G401 (cell line): ENCODE measurements around the gene RIMKLB. TPM values are rescaled to one million over a fixed set of nuclear protein-coding genes. Genes with fewer than 3 reads are reported as not detected.
"Not testable (repeated sequence)": the region's sequence is repeated elsewhere in the genome, so short reads cannot be mapped to it uniquely, and the experiment has no call there.

Source experiments
- DNase-seq: peaks from one replicate; pipeline ENCODE4 v3.0.0-alpha.2; 2015; ENCODE audit warnings: low spot score
- in situ Hi-C: cut with HindIII; loops from 2 replicates; pipeline ENCODE4 v1.10.0; 2016; ENCODE audit warnings: low sequenced_read_pairs, mixed read lengths
- total RNA-seq: library from RNA; depleted of rRNA; stranded (reverse); fragments of >200 nt; shearing (Covaris generic); gene quantifications from 2 replicates; pipeline ENCODE4 v1.2.3, GENCODE V29; 2014

The RIMKLB gene
- total RNA-seq, 1 experiment from 2014 or later = 0.14 TPM

GRCh38 chr12:8687846-8688601 is 9.8 kb upstream of the RIMKLB start:
- peak; percentile 92 for DNase-seq
- in situ Hi-C loops = no loop called here

GRCh38 chr12:8689681-8690080 is 8.1 kb upstream of the RIMKLB start:
- in situ Hi-C loops = no loop called here
- DNase-seq = peak; percentile 48

- in situ Hi-C loops = no loop called here
- DNase-seq = peak; percentile 88
These were observed 5.2 kb upstream of the RIMKLB start for GRCh38 chr12:8692573-8692972.

GRCh38 chr12:8695116-8695515 is 2.7 kb upstream of the RIMKLB start:
- no peak for DNase-seq
- in situ Hi-C loops = no loop called here

GRCh38 chr12:8696442-8697090 is 1.2 kb upstream of the RIMKLB start:
- in situ Hi-C loops = no loop called here
- no peak for DNase-seq

GRCh38 chr12:8697120-8697475 is 693 bp upstream of the RIMKLB start:
- in situ Hi-C loops = no loop called here
- DNase-seq = peak; percentile 71

GRCh38 chr12:8698132-8698851 is 501 bp downstream of the RIMKLB start:
- DNase-seq = peak; percentile 46
- in situ Hi-C loops = no loop called here

GRCh38 chr12:8698879-8699278 is 1.1 kb downstream of the RIMKLB start:
- no peak for DNase-seq
- in situ Hi-C loops = no loop called here

GRCh38 chr12:8699714-8700113 is 1.9 kb downstream of the RIMKLB start:
- DNase-seq = no peak
- in situ Hi-C loops = no loop called here

GRCh38 chr12:8701046-8701660 is 3.4 kb downstream of the RIMKLB start:
- DNase-seq = no peak
- in situ Hi-C loops = no loop called here

- in situ Hi-C loops = no loop called here
- DNase-seq = no peak
These were observed 4.4 kb downstream of the RIMKLB start for GRCh38 chr12:8702159-8702558.

- in situ Hi-C loops = no loop called here
- DNase-seq = no peak
These were observed 11.5 kb downstream of the RIMKLB start for GRCh38 chr12:8709124-8709830.

GRCh38 chr12:8712572-8712971 is 14.8 kb downstream of the RIMKLB start:
- in situ Hi-C loops = no loop called here

GRCh38 chr12:8722286-8722800 is 24.6 kb downstream of the RIMKLB start:
- no peak for DNase-seq
- in situ Hi-C loops = no loop called here

More at GRCh38 chr12:8712572-8712971, 14.8 kb downstream of the RIMKLB start:
- DNase-seq = peak; percentile 72

GRCh38 chr12:8734873-8735381 is 37.1 kb downstream of the RIMKLB start:
- no peak for DNase-seq
- in situ Hi-C loops = no loop called here

- DNase-seq = no peak
- in situ Hi-C loops = no loop called here
These were observed 44.7 kb downstream of the RIMKLB start for GRCh38 chr12:8742501-8742900.

- DNase-seq, in situ Hi-C loops: not testable (repeated sequence)
These were observed 45.3 kb downstream of the RIMKLB start for GRCh38 chr12:8743121-8743520.

GRCh38 chr12:8745631-8746030 is 47.8 kb downstream of the RIMKLB start:
- in situ Hi-C loops, DNase-seq: not testable (repeated sequence)

GRCh38 chr12:8746046-8746445 is 48.3 kb downstream of the RIMKLB start:
- in situ Hi-C loops = no loop called here
- DNase-seq = no peak
